HepG2 (cell line): ENCODE data around the gene TBC1D3K. TPM values are rescaled to one million over a fixed set of nuclear protein-coding genes. Genes with fewer than 3 reads are reported as not detected.

Experiments used
- ATF3 ChIP-seq: sonication (generic); formaldehyde crosslinking; IDR thresholded peaks from 2 replicates; pipeline ENCODE4 v1.4.0; 2020; ENCODE audit warnings: missing genetic modification reagents
- ETS1 ChIP-seq: sonication (generic); formaldehyde crosslinking; IDR thresholded peaks from 2 replicates; pipeline ENCODE4 v1.4.0; 2020; ENCODE audit warnings: missing genetic modification reagents
- FOXK2 ChIP-seq: fragments of 450-650 bp; IDR thresholded peaks from 2 replicates; pipeline ENCODE4 v1.6.1; 2016
- HHEX ChIP-seq: IDR thresholded peaks from 2 replicates; pipeline ENCODE4 v1.6.1; 2016; ENCODE audit warnings: control low read depth
- HOXD1 ChIP-seq: sonication (generic); formaldehyde crosslinking; IDR thresholded peaks from 2 replicates; pipeline ENCODE4 v1.5.0; 2020; ENCODE audit warnings: missing genetic modification reagents
- IKZF4 ChIP-seq: sonication (generic); formaldehyde crosslinking; IDR thresholded peaks from 2 replicates; pipeline ENCODE4 v1.5.1; 2020; ENCODE audit warnings: borderline replicate concordance, mild to moderate bottlenecking, low read depth, missing genetic modification reagents; ENCODE audit errors: not compliant biosample characterization
- MIER3 ChIP-seq: IDR thresholded peaks from 2 replicates; pipeline ENCODE4 v1.6.1; 2016; ENCODE audit warnings: missing compliant biosample characterization, borderline replicate concordance
- MXD1 ChIP-seq: sonication (generic); formaldehyde crosslinking; IDR thresholded peaks from 2 replicates; pipeline ENCODE4 v1.4.0; 2020; ENCODE audit warnings: mild to moderate bottlenecking, missing genetic modification reagents
- PHF20 ChIP-seq: sonication (generic); formaldehyde crosslinking; IDR thresholded peaks from 2 replicates; pipeline ENCODE4 v1.5.0; 2020; ENCODE audit warnings: mild to moderate bottlenecking, missing genetic modification reagents
- PHF8 ChIP-seq: sonication (generic); formaldehyde crosslinking; IDR thresholded peaks from 2 replicates; pipeline ENCODE4 v1.5.0; 2020; ENCODE audit warnings: missing genetic modification reagents
- SNAPC5 ChIP-seq: sonication (generic); formaldehyde crosslinking; IDR thresholded peaks from 2 replicates; pipeline ENCODE4 v1.8.1; 2023; ENCODE audit warnings: mild to moderate bottlenecking, missing genetic modification reagents, borderline replicate concordance
- U2AF1 ChIP-seq: fragments of 200-400 bp; formaldehyde crosslinking; optimal IDR thresholded peaks from 2 replicates; pipeline ENCODE3; 2017; ENCODE audit warnings: mild to moderate bottlenecking, low read depth, low read length
- UBTF ChIP-seq: sonication (generic); formaldehyde crosslinking; IDR thresholded peaks from 2 replicates; pipeline ENCODE4 v1.4.0; 2020; ENCODE audit warnings: mild to moderate bottlenecking, missing genetic modification reagents
- ZC3H4 ChIP-seq: sonication (generic); formaldehyde crosslinking; IDR thresholded peaks from 2 replicates; pipeline ENCODE4 v1.4.0; 2020; ENCODE audit warnings: missing genetic modification reagents, borderline replicate concordance
- ZNF292 ChIP-seq: sonication (generic); formaldehyde crosslinking; IDR thresholded peaks from 2 replicates; pipeline ENCODE4 v1.8.1; 2022; ENCODE audit warnings: mild to moderate bottlenecking, low read depth, missing genetic modification reagents, borderline replicate concordance
- ZNF746 ChIP-seq: sonication (generic); formaldehyde crosslinking; IDR thresholded peaks from 2 replicates; pipeline ENCODE4 v1.8.0; 2022; ENCODE audit warnings: mild to moderate bottlenecking, missing genetic modification reagents
- ZNF784 ChIP-seq: sonication (generic); formaldehyde crosslinking; IDR thresholded peaks from 2 replicates; pipeline ENCODE4 v1.5.1; 2020; ENCODE audit warnings: missing genetic modification reagents, mild to moderate bottlenecking, borderline replicate concordance
- ZNF891 ChIP-seq: sonication (generic); formaldehyde crosslinking; IDR thresholded peaks from 2 replicates; pipeline ENCODE4 v1.5.0; 2020; ENCODE audit warnings: mild to moderate bottlenecking, missing genetic modification reagents
- polyA plus RNA-seq, 8 experiments: library from polyadenylated mRNA; depleted of rRNA in 3 of 8; stranded (reverse) in 7 of 8; unstranded in 1 of 8; fragments of >200 nt; fragmentation: Illumina TruSeq in 4 of 8; extraction: Trizol in 4 of 8; gene quantifications; 2 replicates each; pipeline versions ENCODE4 v1.2.1 to v1.2.3, GENCODE V29; 2011 to 2016; ENCODE audit warnings: low read depth in 4 of 8, missing spikeins in 1 of 8, mixed read lengths in 1 of 8; ENCODE audit not compliant: insufficient read depth in 1 of 8
- total RNA-seq, 5 experiments: library from RNA; depleted of rRNA; stranded (reverse); fragments of >200 nt; fragmentation: Illumina TruSeq; extraction: Trizol; gene quantifications; 2 replicates each; pipeline ENCODE4 v1.2.3, GENCODE V29; 2016; ENCODE audit warnings: low read depth in 1 of 5
- TF ChIP-seq, protein P1 (sequence below): sonication (generic); formaldehyde crosslinking; IDR thresholded peaks from 2 replicates; pipeline ENCODE4 v1.4.0; 2020; ENCODE audit warnings: missing genetic modification reagents

Gene TBC1D3K
- total and polyA plus RNA-seq, 2 of the 13 experiments (the other 11 are each of a cell fraction or from before 2014, with no cell fraction given): not detected

- no peak for TF ChIP-seq ZNF292
- no peak for TF ChIP-seq UBTF (CRISPR knock-in tag)
- no peak for TF ChIP-seq ETS1 (CRISPR knock-in tag)
- TF ChIP-seq PHF8 (CRISPR knock-in tag): no peak
- no peak for TF ChIP-seq ZNF746 (CRISPR knock-in tag)
- peak; percentile 60; the same call in 1 of the 2 replicates for TF ChIP-seq MIER3 (CRISPR knock-in tag)
- no peak for TF ChIP-seq ZNF891 (CRISPR knock-in tag)
- TF ChIP-seq PHF20 (CRISPR knock-in tag): no peak
- TF ChIP-seq IKZF4 (CRISPR knock-in tag): no peak
- TF ChIP-seq U2AF1: no peak
- TF ChIP-seq ATF3: no peak
- TF ChIP-seq HOXD1 (CRISPR knock-in tag): no peak
- TF ChIP-seq HHEX: 0 out of 2 replicates have a peak, but pooled peaks have one; percentile 33
- TF ChIP-seq, protein P1, sequence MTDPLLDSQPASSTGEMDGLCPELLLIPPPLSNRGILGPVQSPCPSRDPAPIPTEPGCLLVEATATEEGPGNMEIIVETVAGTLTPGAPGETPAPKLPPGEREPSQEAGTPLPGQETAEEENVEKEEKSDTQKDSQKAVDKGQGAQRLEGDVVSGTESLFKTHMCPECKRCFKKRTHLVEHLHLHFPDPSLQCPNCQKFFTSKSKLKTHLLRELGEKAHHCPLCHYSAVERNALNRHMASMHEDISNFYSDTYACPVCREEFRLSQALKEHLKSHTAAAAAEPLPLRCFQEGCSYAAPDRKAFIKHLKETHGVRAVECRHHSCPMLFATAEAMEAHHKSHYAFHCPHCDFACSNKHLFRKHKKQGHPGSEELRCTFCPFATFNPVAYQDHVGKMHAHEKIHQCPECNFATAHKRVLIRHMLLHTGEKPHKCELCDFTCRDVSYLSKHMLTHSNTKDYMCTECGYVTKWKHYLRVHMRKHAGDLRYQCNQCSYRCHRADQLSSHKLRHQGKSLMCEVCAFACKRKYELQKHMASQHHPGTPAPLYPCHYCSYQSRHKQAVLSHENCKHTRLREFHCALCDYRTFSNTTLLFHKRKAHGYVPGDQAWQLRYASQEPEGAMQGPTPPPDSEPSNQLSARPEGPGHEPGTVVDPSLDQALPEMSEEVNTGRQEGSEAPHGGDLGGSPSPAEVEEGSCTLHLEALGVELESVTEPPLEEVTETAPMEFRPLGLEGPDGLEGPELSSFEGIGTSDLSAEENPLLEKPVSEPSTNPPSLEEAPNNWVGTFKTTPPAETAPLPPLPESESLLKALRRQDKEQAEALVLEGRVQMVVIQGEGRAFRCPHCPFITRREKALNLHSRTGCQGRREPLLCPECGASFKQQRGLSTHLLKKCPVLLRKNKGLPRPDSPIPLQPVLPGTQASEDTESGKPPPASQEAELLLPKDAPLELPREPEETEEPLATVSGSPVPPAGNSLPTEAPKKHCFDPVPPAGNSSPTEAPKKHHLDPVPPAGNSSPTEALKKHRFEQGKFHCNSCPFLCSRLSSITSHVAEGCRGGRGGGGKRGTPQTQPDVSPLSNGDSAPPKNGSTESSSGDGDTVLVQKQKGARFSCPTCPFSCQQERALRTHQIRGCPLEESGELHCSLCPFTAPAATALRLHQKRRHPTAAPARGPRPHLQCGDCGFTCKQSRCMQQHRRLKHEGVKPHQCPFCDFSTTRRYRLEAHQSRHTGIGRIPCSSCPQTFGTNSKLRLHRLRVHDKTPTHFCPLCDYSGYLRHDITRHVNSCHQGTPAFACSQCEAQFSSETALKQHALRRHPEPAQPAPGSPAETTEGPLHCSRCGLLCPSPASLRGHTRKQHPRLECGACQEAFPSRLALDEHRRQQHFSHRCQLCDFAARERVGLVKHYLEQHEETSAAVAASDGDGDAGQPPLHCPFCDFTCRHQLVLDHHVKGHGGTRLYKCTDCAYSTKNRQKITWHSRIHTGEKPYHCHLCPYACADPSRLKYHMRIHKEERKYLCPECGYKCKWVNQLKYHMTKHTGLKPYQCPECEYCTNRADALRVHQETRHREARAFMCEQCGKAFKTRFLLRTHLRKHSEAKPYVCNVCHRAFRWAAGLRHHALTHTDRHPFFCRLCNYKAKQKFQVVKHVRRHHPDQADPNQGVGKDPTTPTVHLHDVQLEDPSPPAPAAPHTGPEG (CRISPR knock-in tag): no peak
- no peak for TF ChIP-seq FOXK2
- TF ChIP-seq ZC3H4 (CRISPR knock-in tag): no peak
- TF ChIP-seq ZNF784 (CRISPR knock-in tag): no peak
- TF ChIP-seq SNAPC5: no peak
- TF ChIP-seq MXD1: no peak
Observed at GRCh38 chr17:37885136-37885535, 39.1 kb upstream of the TBC1D3K start (continued).
